H9 (cell line): ENCODE results near the gene MRTFA. TPM values are rescaled to one million over a fixed set of nuclear protein-coding genes. Genes with fewer than 3 reads are reported as not detected.

ENCODE experiments used
- DNase-seq: peaks from one replicate; pipeline ENCODE4 v3.0.0-alpha.2; 2017
- H2AFZ ChIP-seq: one replicate; pipeline ENCODE4 v1.6.1; 2013; ENCODE audit warnings: mild to moderate bottlenecking, low read length, control low read depth, moderate library complexity
- H2AK5ac ChIP-seq: 2 replicates; pipeline ENCODE4 v1.6.1; 2013; ENCODE audit warnings: low read length, control low read depth, mixed read lengths; ENCODE audit not compliant: insufficient read length
- H2BK120ac ChIP-seq: one replicate; pipeline ENCODE4 v1.6.1; 2013; ENCODE audit warnings: low read depth, mild to moderate bottlenecking, low read length, control low read depth, inconsistent platforms; ENCODE audit not compliant: poor library complexity, severe bottlenecking
- H2BK12ac ChIP-seq: 2 replicates; pipeline ENCODE4 v1.6.1; 2013; ENCODE audit warnings: low read length, control low read depth, mixed read lengths, low read depth; ENCODE audit not compliant: insufficient read length
- H2BK15ac ChIP-seq: 2 replicates; pipeline ENCODE4 v1.6.1; 2013; ENCODE audit warnings: low read depth, low read length, control low read depth
- H2BK20ac ChIP-seq: one replicate; pipeline ENCODE4 v1.6.1; 2013; ENCODE audit warnings: low read depth, mild to moderate bottlenecking, low read length, control low read depth, inconsistent platforms; ENCODE audit not compliant: poor library complexity, severe bottlenecking
- H2BK5ac ChIP-seq: 2 replicates; pipeline ENCODE4 v1.6.1; 2013; ENCODE audit warnings: low read length, control low read depth, mixed read lengths; ENCODE audit not compliant: insufficient read length
- H3K14ac ChIP-seq: 2 replicates; pipeline ENCODE4 v1.6.1; 2013; ENCODE audit warnings: low read length, control low read depth; ENCODE audit not compliant: insufficient read depth
- H3K18ac ChIP-seq: 2 replicates; pipeline ENCODE4 v1.6.1; 2013; ENCODE audit warnings: low read depth, mild to moderate bottlenecking, mixed read lengths, low read length, control low read depth; ENCODE audit not compliant: insufficient read length
- H3K23ac ChIP-seq: 2 replicates; pipeline ENCODE4 v1.6.1; 2013; ENCODE audit warnings: low read length, control low read depth, mixed read lengths, low read depth; ENCODE audit not compliant: insufficient read length
- H3K23me2 ChIP-seq: 2 replicates; pipeline ENCODE4 v1.6.1; 2013; ENCODE audit warnings: low read depth, mild to moderate bottlenecking, mixed read lengths, low read length, control low read depth; ENCODE audit not compliant: insufficient read length, poor library complexity, severe bottlenecking
- H3K27ac ChIP-seq: 2 replicates; pipeline ENCODE4 v1.5.1; 2013; ENCODE audit warnings: low read length, control low read depth, mixed read lengths, low read depth; ENCODE audit not compliant: insufficient read length
- H3K27me3 ChIP-seq: 2 replicates; pipeline ENCODE4 v1.6.1; 2013; ENCODE audit warnings: low read length, control low read depth, inconsistent platforms; ENCODE audit not compliant: insufficient read depth
- H3K4ac ChIP-seq: 2 replicates; pipeline ENCODE4 v1.6.1; 2013; ENCODE audit warnings: low read depth, mild to moderate bottlenecking, control low read depth, inconsistent platforms, low read length, moderate library complexity
- H3K4me1 ChIP-seq: 2 replicates; pipeline ENCODE4 v1.6.1; 2013; ENCODE audit warnings: low read length, control low read depth, inconsistent platforms; ENCODE audit not compliant: insufficient read depth
- H3K4me2 ChIP-seq: 2 replicates; pipeline ENCODE4 v1.6.1; 2013; ENCODE audit warnings: low read length, control low read depth, mixed read lengths; ENCODE audit not compliant: insufficient read length, insufficient read depth
- H3K56ac ChIP-seq: 2 replicates; pipeline ENCODE4 v1.6.1; 2013; ENCODE audit warnings: low read depth, mild to moderate bottlenecking, mixed read lengths, low read length, control low read depth; ENCODE audit not compliant: insufficient read length
- H3K79me1 ChIP-seq: 2 replicates; pipeline ENCODE4 v1.6.1; 2013; ENCODE audit warnings: low read depth, mild to moderate bottlenecking, moderate library complexity, low read length, control low read depth, inconsistent platforms; ENCODE audit not compliant: insufficient read depth, poor library complexity, severe bottlenecking
- H3K79me2 ChIP-seq: 2 replicates; pipeline ENCODE4 v1.6.1; 2013; ENCODE audit warnings: low read length, control low read depth, inconsistent platforms; ENCODE audit not compliant: insufficient read depth
- H3K9ac ChIP-seq: 2 replicates; pipeline ENCODE4 v1.6.1; 2013; ENCODE audit warnings: low read length, control low read depth, mixed read lengths; ENCODE audit not compliant: insufficient read length; ENCODE audit errors: extremely low read depth
- H3K9me3 ChIP-seq: one replicate; pipeline ENCODE4 v1.6.1; 2013; ENCODE audit warnings: low read depth, low read length, inconsistent platforms; ENCODE audit not compliant: control insufficient read depth
- H3T11ph ChIP-seq: one replicate; pipeline ENCODE4 v1.6.1; 2013; ENCODE audit warnings: mild to moderate bottlenecking, low read length, control low read depth, inconsistent platforms
- H4K20me1 ChIP-seq: one replicate; pipeline ENCODE4 v1.6.1; 2013; ENCODE audit not compliant: control insufficient read depth, insufficient read length, insufficient read depth
- H4K5ac ChIP-seq: 2 replicates; pipeline ENCODE4 v1.6.1; 2013; ENCODE audit warnings: low read depth, mild to moderate bottlenecking, mixed read lengths, low read length, control low read depth; ENCODE audit not compliant: insufficient read length
- H4K8ac ChIP-seq: replicated peaks from 2 replicates; pipeline ENCODE4 v1.6.1; 2013; ENCODE audit warnings: low read length, control low read depth, mixed read lengths, low read depth; ENCODE audit not compliant: insufficient read length
- H4K91ac ChIP-seq: 2 replicates; pipeline ENCODE4 v1.6.1; 2013; ENCODE audit warnings: low read depth, mild to moderate bottlenecking, moderate library complexity, mixed read lengths, low read length, control low read depth; ENCODE audit not compliant: insufficient read length
- H3K27ac Mint-ChIP-seq, 3 experiments: 2 replicates in 2 of 3; 3 replicates in 1 of 3; pipeline ENCODE4 v1.8.0; 2020 to 2021; ENCODE audit warnings: mixed read lengths in 3 of 3, mild to moderate bottlenecking in 1 of 3, moderate library complexity in 1 of 3
- H3K27me3 Mint-ChIP-seq: 2 replicates; pipeline ENCODE4 v1.8.0; 2021; ENCODE audit warnings: low read depth, mild to moderate bottlenecking, moderate library complexity, mixed read lengths
- H3K36me3 Mint-ChIP-seq, 3 experiments: 2 replicates in 2 of 3; 3 replicates in 1 of 3; pipeline ENCODE4 v1.8.0; 2020 to 2021; ENCODE audit warnings: low read depth in 3 of 3, mixed read lengths in 3 of 3; ENCODE audit not compliant: insufficient read depth in 1 of 3
- H3K4me1 Mint-ChIP-seq, 2 experiments: 2 replicates each; pipeline ENCODE4 v1.8.0; 2020; ENCODE audit warnings: mixed read lengths in 2 of 2
- H3K4me3 Mint-ChIP-seq, 2 experiments: 2 replicates in 1 of 2; 3 replicates in 1 of 2; pipeline ENCODE4 v1.8.0; 2020 to 2021; ENCODE audit warnings: mild to moderate bottlenecking in 2 of 2, mixed read lengths in 2 of 2, moderate library complexity in 1 of 2
- H3K9me3 Mint-ChIP-seq, 2 experiments: 2 replicates in 1 of 2; 3 replicates in 1 of 2; pipeline ENCODE4 v1.8.0; 2020; ENCODE audit warnings: mild to moderate bottlenecking in 2 of 2, mixed read lengths in 2 of 2, moderate library complexity in 1 of 2
- WGBS: extraction: QIAGEN DNeasy Blood & Tissue Kit; methylation state at CpG from one replicate; pipeline ENCODE4 v1.1.7; 2013; ENCODE audit warnings: missing lambda C conversion rate, low lambda C conversion rate, mixed read lengths; ENCODE audit not compliant: insufficient read length; ENCODE audit errors: extremely low coverage; 5-methylcytosine and 5-hydroxymethylcytosine counted together
- total RNA-seq: library from RNA; stranded (reverse); gene quantifications from 2 replicates; pipeline ENCODE4 v1.2.1, GENCODE V29; 2021
- TF ChIP-seq, protein P1 (sequence below): fragments of 200-600 bp; sonication (generic); conservative IDR thresholded peaks from 3 replicates; pipeline ENCODE4 v1.8.0; 2021; ENCODE audit warnings: antibody characterized with exemption, mild to moderate bottlenecking

MRTFA gene
- total RNA-seq, 1 experiment from 2014 or later, result 38.1 TPM

- H3K4me2 ChIP-seq, result no peak overlapping the region
- H3K9ac ChIP-seq, result no peak overlapping the region
- no peak overlapping the region for H3K56ac ChIP-seq
- Mint-ChIP-seq H3K27me3 (no peaks in the 10 kb centered on the region), H3K4me1 (peaks cover 14 to 21% of the 10 kb centered on the region in 2 experiments), H3K4me3 (no peak overlapping the region), H3K9me3 (no peaks in the 10 kb centered on the region), H3K36me3 (no peaks in the 10 kb centered on the region; a peak in 1 of 7 replicates), H3K27ac (no peak overlapping the region)
- H2BK20ac ChIP-seq, result no peak overlapping the region
- H3K9me3 ChIP-seq, result no peaks in the 10 kb centered on the region
- H3T11ph ChIP-seq, result no peak overlapping the region
- no peaks in the 10 kb centered on the region for H3K23me2 ChIP-seq
- no peak overlapping the region for H2BK5ac ChIP-seq
- H3K27me3 ChIP-seq, result no peaks in the 10 kb centered on the region
- H4K20me1 ChIP-seq, result no peaks in the 10 kb centered on the region
- H2BK12ac ChIP-seq, result no peak overlapping the region
- H4K8ac ChIP-seq, result no peak overlapping the region
- H3K4ac ChIP-seq, result no peak overlapping the region
- peaks cover 3% of the 10 kb centered on the region; the same call in 1 of the 2 replicates for H3K79me2 ChIP-seq
- H2AFZ ChIP-seq, result no peak overlapping the region
- H2BK15ac ChIP-seq, result no peak overlapping the region
- H2AK5ac ChIP-seq, result no peak overlapping the region
- H3K14ac ChIP-seq, result no peak overlapping the region
- no peak overlapping the region for H3K23ac ChIP-seq
- H3K4me1 ChIP-seq, result no peaks in the 10 kb centered on the region
- no CpG with 5 or more reads among the region's 8 CpGs for WGBS
- DNase-seq, result no peak
- H4K5ac ChIP-seq, result no peak overlapping the region
- peaks cover 8% of the 10 kb centered on the region for H3K79me1 ChIP-seq
- no peak overlapping the region for H3K27ac ChIP-seq
- H3K18ac ChIP-seq, result no peak overlapping the region
- H2BK120ac ChIP-seq, result no peak overlapping the region
- TF ChIP-seq, protein P1, sequence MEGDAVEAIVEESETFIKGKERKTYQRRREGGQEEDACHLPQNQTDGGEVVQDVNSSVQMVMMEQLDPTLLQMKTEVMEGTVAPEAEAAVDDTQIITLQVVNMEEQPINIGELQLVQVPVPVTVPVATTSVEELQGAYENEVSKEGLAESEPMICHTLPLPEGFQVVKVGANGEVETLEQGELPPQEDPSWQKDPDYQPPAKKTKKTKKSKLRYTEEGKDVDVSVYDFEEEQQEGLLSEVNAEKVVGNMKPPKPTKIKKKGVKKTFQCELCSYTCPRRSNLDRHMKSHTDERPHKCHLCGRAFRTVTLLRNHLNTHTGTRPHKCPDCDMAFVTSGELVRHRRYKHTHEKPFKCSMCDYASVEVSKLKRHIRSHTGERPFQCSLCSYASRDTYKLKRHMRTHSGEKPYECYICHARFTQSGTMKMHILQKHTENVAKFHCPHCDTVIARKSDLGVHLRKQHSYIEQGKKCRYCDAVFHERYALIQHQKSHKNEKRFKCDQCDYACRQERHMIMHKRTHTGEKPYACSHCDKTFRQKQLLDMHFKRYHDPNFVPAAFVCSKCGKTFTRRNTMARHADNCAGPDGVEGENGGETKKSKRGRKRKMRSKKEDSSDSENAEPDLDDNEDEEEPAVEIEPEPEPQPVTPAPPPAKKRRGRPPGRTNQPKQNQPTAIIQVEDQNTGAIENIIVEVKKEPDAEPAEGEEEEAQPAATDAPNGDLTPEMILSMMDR, result no peak
- H4K91ac ChIP-seq, result no peak overlapping the region
Measured at GRCh38 chr22:40594924-40595323, 41.6 kb downstream of the MRTFA start.
